Body of pancreas (tissue), 4 donors: ENCODE data around the gene PEAK1. TPM values are rescaled to one million over a fixed set of nuclear protein-coding genes. Genes with fewer than 3 reads are reported as not detected.

Source experiments
- ATAC-seq: fragments of 150-250 bp; one replicate; pipeline ENCODE4 v1.9.1; 2016
- DNase-seq, 4 donors: peaks; one replicate each; pipeline ENCODE4 v3.0.0-alpha.2; 2019
- H3K27ac ChIP-seq, 4 donors: fragments of 200-600 bp; sonication (generic); 1 replicate in 3 of 4; 2 replicates in 1 of 4; pipeline versions ENCODE4 v1.5.1 to v1.6.1; 2016 to 2019; ENCODE audit warnings: mild to moderate bottlenecking in 1 of 4, mixed read lengths in 1 of 4, moderate library complexity in 1 of 4
- H3K27me3 ChIP-seq, 2 donors: fragments of 200-600 bp; sonication (generic); one replicate each; pipeline ENCODE4 v1.6.0; 2016; ENCODE audit warnings: mild to moderate bottlenecking in 1 of 2
- H3K36me3 ChIP-seq, 2 donors: fragments of 200-600 bp; sonication (generic); replicated peaks in 1 of 2; 2 replicates each; pipeline ENCODE4 v1.5.1; 2016; ENCODE audit warnings: low read depth in 2 of 2; ENCODE audit not compliant: insufficient read depth in 1 of 2
- H3K4me1 ChIP-seq: fragments of 200-600 bp; sonication (generic); one replicate; pipeline ENCODE4 v1.6.0; 2016
- H3K4me3 ChIP-seq, 2 donors: fragments of 200-600 bp; sonication (generic); 1 replicate in 1 of 2; 2 replicates in 1 of 2; pipeline ENCODE4 v1.5.1; 2016 to 2019
- H3K9me3 ChIP-seq, 3 donors: fragments of 200-600 bp; sonication (generic); 1 replicate in 2 of 3; 2 replicates in 1 of 3; pipeline ENCODE4 v1.5.1; 2016
- POLR2A ChIP-seq, 3 donors: fragments of 450-650 bp; IDR thresholded peaks; one replicate each; pipeline ENCODE4 v1.6.1; 2016; ENCODE audit warnings: antibody characterized with exemption in 3 of 3, mild to moderate bottlenecking in 2 of 3
- WGBS, 2 donors: methylation state at CpG; one replicate each; pipeline ENCODE4 v1.1.5; 2017; 5-methylcytosine and 5-hydroxymethylcytosine counted together
- intact Hi-C: fragments of 100-400 bp; cut with DNase I; formaldehyde crosslinking; loops from one replicate; pipeline ENCODE4 v1.15.1; 2023
- total RNA-seq, 2 donors: library from RNA; depleted of rRNA; stranded (reverse); fragments of >200 nt; gene quantifications; one replicate each; pipeline ENCODE4 v1.1.0, GENCODE V29; 2016
- TF ChIP-seq, protein P1 (sequence below), 7 experiments: fragments of 450-650 bp in 4 of 7; fragments of 200-600 bp in 3 of 7; sonication (generic) in 3 of 7; IDR thresholded peaks; one replicate each; pipeline ENCODE4 v1.5.1; 2016 to 2019; ENCODE audit warnings: antibody characterized with exemption in 7 of 7

Gene PEAK1, protein sequence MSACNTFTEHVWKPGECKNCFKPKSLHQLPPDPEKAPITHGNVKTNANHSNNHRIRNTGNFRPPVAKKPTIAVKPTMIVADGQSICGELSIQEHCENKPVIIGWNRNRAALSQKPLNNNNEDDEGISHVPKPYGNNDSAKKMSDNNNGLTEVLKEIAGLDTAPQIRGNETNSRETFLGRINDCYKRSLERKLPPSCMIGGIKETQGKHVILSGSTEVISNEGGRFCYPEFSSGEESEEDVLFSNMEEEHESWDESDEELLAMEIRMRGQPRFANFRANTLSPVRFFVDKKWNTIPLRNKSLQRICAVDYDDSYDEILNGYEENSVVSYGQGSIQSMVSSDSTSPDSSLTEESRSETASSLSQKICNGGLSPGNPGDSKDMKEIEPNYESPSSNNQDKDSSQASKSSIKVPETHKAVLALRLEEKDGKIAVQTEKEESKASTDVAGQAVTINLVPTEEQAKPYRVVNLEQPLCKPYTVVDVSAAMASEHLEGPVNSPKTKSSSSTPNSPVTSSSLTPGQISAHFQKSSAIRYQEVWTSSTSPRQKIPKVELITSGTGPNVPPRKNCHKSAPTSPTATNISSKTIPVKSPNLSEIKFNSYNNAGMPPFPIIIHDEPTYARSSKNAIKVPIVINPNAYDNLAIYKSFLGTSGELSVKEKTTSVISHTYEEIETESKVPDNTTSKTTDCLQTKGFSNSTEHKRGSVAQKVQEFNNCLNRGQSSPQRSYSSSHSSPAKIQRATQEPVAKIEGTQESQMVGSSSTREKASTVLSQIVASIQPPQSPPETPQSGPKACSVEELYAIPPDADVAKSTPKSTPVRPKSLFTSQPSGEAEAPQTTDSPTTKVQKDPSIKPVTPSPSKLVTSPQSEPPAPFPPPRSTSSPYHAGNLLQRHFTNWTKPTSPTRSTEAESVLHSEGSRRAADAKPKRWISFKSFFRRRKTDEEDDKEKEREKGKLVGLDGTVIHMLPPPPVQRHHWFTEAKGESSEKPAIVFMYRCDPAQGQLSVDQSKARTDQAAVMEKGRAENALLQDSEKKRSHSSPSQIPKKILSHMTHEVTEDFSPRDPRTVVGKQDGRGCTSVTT (N-terminal part only)
- total RNA-seq: 10 to 100 TPM; 12.5 to 13.2 TPM

DNA sequence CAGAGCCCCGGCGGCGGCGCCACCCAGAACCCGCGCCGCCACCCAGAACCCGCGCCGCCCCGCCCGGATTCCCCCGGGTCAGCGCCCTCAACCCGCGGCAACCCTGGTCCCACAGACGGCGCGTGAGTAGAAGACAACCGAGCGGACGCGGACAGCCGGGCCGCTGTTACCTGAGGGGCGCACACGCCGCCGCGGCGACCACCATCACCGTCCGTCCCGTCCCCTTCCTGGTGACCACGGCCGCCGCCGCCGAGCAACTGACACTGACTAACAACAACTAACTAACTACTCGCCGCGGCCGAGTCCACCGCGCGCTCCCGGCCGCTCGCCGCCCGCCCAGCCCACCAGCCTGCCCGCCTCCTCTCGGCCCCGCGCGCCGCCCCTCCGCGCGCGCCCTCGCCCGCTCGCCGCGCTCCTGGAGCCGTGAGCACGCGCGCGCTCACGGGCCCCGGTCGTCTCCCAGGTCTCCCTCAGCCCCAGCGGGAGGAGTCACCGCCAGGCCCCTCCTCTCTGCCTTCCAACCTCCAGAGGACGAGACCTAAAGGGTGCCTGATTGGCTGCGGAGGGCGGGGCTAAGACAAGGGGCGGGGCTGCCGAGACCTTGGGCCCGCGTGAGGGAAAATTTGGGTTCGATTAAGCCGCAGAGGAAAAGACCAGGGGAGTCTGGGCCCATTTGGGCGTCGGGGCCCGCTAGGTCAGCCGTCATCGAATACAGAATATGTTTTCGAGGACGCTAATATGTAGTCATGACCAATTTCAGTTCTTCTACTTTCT lies at the start of gene PEAK1:
PEAK1 (minus strand) TSS at position 269 of the 774 bp plus-strand sequence. CDS start 238,178 bp downstream, outside the sequence.
- TF ChIP-seq POLR2A (IDR thresholded peaks at IDR 0.05): peak; percentile 85 to 93 (median 90)
- TF ChIP-seq, protein P1, sequence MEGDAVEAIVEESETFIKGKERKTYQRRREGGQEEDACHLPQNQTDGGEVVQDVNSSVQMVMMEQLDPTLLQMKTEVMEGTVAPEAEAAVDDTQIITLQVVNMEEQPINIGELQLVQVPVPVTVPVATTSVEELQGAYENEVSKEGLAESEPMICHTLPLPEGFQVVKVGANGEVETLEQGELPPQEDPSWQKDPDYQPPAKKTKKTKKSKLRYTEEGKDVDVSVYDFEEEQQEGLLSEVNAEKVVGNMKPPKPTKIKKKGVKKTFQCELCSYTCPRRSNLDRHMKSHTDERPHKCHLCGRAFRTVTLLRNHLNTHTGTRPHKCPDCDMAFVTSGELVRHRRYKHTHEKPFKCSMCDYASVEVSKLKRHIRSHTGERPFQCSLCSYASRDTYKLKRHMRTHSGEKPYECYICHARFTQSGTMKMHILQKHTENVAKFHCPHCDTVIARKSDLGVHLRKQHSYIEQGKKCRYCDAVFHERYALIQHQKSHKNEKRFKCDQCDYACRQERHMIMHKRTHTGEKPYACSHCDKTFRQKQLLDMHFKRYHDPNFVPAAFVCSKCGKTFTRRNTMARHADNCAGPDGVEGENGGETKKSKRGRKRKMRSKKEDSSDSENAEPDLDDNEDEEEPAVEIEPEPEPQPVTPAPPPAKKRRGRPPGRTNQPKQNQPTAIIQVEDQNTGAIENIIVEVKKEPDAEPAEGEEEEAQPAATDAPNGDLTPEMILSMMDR (IDR thresholded peaks at IDR 0.05): peak in 2 of 7 experiments; percentile 3
- intact Hi-C loops: no loop called here

DNA sequence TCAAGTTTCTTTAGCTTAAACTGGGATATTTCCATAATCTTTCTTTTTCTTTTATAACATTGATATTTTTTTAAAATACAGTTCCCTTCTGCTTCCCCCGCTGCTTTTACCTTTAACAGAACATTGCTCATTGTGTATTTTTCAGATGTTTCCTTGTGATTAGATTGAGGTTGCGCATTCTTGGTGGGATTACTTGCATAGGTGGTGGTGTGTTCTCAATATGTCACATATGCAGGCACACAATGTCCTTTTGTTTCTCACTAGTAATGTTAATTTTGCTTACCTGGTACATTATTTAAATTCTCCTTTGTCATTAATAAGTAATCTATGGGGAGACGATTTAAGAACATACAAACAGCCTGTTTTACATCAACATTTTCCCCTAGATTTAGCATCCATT lies 49.0 kb upstream of the PEAK1 start:
- intact Hi-C loops: no loop called here
- peaks cover 0 to 6% of the 10 kb centered on the region in 2 donors for H3K36me3 ChIP-seq
- H3K27me3 ChIP-seq: no peaks in the 10 kb centered on the region
- DNase-seq (no peak), ATAC-seq (no peak)
- TF ChIP-seq, protein P1 (IDR thresholded peaks at IDR 0.05): no peak
- no peak for TF ChIP-seq POLR2A (IDR thresholded peaks at IDR 0.05)
- H3K9me3 ChIP-seq: no peaks in the 10 kb centered on the region
- H3K4me3 ChIP-seq: no peak overlapping the region
- peaks cover 10% of the 10 kb centered on the region for H3K4me1 ChIP-seq
- no peak overlapping the region for H3K27ac ChIP-seq
- WGBS, 2 donors: 72 to 76% methylated on average over 3 of the region's 3 CpGs

More for the DNA sequence above, at the start of gene PEAK1:
- peak; percentile 99 to 100 (median 100) for DNase-seq
- H3K27me3 ChIP-seq: no peaks in the 10 kb centered on the region
- H3K27ac ChIP-seq: peak within 1 kb of the TSS; percentile 91 to 97 (median 92)
- H3K4me1 ChIP-seq: peaks cover 31% of the 10 kb centered on the region
- H3K9me3 ChIP-seq: no peaks in the 10 kb centered on the region
- H3K4me3 ChIP-seq: peak within 1 kb of the TSS; percentile 72 to 80
- peak; percentile 97 for ATAC-seq
- WGBS, 2 donors: 0% methylated on average over 23 to 89 of the region's 92 CpGs
- H3K36me3 ChIP-seq: no peaks in the 10 kb centered on the region

DNA sequence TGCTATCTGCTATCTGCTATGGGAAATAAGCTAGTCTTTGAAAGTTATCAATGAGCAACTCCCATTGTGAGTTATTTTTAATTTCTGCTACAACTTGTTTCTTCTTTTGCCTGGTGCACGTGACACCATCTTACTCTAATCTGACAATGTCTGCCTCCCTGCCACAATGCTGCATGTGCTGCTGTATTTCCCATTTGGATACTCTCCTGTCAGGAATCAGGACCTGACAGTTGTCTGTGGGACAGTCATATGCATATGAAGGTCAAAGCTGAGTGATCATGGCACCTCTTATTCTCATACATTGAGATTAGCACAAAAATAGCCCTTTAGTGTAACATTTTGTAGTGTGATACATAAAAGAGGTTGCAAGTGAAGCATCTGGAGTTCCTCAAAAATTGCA lies 46.6 kb upstream of the PEAK1 start:
- peaks cover 12% of the 10 kb centered on the region for H3K4me1 ChIP-seq
- H3K9me3 ChIP-seq: no peaks in the 10 kb centered on the region
- ATAC-seq: no peak
- H3K27ac ChIP-seq: no peak overlapping the region
- H3K4me3 ChIP-seq: no peak overlapping the region
- no peak for TF ChIP-seq POLR2A (IDR thresholded peaks at IDR 0.05)
- TF ChIP-seq, protein P1 (IDR thresholded peaks at IDR 0.05): no peak
- intact Hi-C loops: no loop called here
- peaks cover 0 to 6% of the 10 kb centered on the region in 2 donors for H3K36me3 ChIP-seq
- no peak for DNase-seq
- no peaks in the 10 kb centered on the region for H3K27me3 ChIP-seq
- 86% methylated on average over 1 of the region's 1 CpG for WGBS, 2 donors

DNA sequence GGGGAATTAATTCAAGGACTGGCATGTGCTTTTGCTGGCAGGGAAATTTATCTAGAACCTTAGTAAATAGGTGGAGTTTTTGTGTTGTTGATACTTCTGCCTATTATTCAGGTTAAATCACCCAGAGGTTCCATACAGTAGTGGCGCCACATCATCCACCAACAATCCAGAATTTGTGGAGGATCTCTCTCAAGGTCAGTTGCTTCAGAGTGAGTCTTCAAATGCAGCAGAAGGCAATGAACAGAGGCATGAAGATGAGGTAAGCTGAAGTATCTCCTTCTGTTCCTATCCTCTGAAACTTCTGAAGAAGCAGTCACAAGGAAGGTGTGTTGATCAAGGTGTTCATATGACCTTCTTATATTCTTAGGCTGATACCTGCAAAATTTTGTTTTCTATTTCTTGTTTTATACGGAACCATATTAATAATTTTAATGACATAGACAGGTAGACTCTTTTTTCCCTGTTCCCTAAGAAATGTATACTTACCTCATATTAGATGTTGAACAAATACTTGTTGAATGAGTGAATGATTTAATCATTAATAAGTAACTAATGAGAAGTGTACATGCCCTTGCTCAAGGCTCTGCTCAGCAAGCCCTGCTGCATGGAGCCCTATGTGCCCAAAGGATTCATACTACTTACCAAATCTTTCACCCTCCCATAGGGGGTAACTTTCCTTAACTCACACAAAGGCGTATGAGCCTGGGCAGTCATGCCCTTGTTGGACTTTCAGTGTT lies 44.4 kb upstream of the PEAK1 start:
- intact Hi-C loops: no loop called here
- Histone ChIP-seq H3K36me3 (peaks cover 0 to 3% of the 10 kb centered on the region in 2 donors), H3K9me3 (no peaks in the 10 kb centered on the region), H3K27me3 (no peaks in the 10 kb centered on the region), H3K4me3 (no peak overlapping the region), H3K4me1 (peaks cover 12% of the 10 kb centered on the region), H3K27ac (peak overlapping the region in 2 of 4 donors; percentile 2 to 19)
- WGBS, 2 donors: 78 to 87% methylated on average over 3 of the region's 3 CpGs
- peak in 2 of 4 donors; percentile 15 to 40 for DNase-seq
- ATAC-seq: no peak
- no peak for TF ChIP-seq POLR2A (IDR thresholded peaks at IDR 0.05)
- TF ChIP-seq, protein P1 (IDR thresholded peaks at IDR 0.05): no peak
